ES-I3 (cell line): ENCODE results near the gene ZBTB9.

Experiments
- H3K36me3 ChIP-seq: 2 replicates; pipeline ENCODE4 v1.6.1; 2013; ENCODE audit warnings: mild to moderate bottlenecking, low read length, control low read depth, moderate library complexity; ENCODE audit not compliant: insufficient read depth
- H3K4me1 ChIP-seq: 2 replicates; pipeline ENCODE4 v1.6.1; 2013; ENCODE audit warnings: mild to moderate bottlenecking, control low read depth, low read length; ENCODE audit not compliant: insufficient read depth
- H3K9ac ChIP-seq: 2 replicates; pipeline ENCODE4 v1.6.1; 2013; ENCODE audit warnings: low read depth, mild to moderate bottlenecking, low read length, moderate library complexity
- H3K9me3 ChIP-seq: 2 replicates; pipeline ENCODE4 v1.6.1; 2013; ENCODE audit warnings: mild to moderate bottlenecking, low read length, moderate library complexity; ENCODE audit not compliant: control insufficient read depth, insufficient read depth

ZBTB9 gene

DNA sequence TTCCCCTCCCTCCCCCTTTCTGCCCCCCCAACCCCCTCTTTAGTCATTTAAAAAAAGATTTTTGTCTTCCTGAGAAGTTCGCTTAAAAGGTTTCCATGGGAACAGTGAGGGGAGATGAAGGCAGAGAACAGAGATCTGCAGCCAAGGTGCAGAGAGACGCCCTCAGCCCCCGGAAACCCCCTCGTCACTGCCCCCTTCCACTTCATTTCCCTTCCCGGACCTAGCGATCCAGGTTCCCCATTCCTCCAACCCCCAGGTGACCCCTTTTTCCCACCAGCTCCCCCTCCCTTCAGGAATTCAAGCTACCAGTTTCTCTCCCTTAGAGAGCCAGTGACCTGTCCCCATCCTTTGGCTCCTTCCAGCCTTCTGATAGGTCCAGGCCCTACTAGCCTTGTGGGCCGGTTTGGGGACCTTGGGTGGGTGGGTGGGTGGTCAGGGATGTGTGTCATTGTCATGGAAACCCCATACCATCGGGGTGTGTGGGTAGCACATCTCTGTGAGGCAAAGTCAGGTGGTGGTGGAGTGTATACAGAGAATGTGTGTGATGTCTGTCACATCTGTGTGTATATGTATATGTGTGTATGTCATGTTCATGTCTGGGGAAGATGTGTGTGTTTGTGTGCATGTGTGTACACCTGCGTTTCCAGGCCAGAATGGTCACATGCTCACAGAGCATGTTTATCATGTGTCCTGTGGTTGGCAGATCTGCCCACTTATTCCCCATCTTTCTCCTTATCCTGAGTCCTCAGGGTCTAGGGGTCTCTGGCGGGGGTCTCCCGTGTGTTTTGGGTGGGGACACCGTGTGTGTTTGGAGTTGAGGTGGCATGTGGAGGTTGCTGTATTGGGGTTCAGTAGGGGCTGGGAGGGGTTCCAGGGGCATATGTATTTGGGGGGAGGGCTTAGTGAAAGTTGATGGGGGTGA is 27.5 kb upstream of the ZBTB9 start:
- Histone ChIP-seq H3K4me1 (peaks cover 32% of the 10 kb centered on the region), H3K36me3 (no peaks in the 10 kb centered on the region), H3K9me3 (no peaks in the 10 kb centered on the region), H3K9ac (peak overlapping the region; percentile 8; the same call in 1 of the 2 replicates)

GRCh38 chr6:33427585-33428223 is 26.7 kb upstream of the ZBTB9 start:
- no peaks in the 10 kb centered on the region for H3K9me3 ChIP-seq
- H3K36me3 ChIP-seq = no peaks in the 10 kb centered on the region
- peak overlapping the region; percentile 49; the same call in 1 of the 2 replicates for H3K9ac ChIP-seq
- peaks cover 37% of the 10 kb centered on the region for H3K4me1 ChIP-seq

GRCh38 chr6:33428224-33428965 is 26.0 kb upstream of the ZBTB9 start:
- peak overlapping the region; percentile 51; the same call in 1 of the 2 replicates for H3K9ac ChIP-seq
- no peaks in the 10 kb centered on the region for H3K36me3 ChIP-seq
- H3K4me1 ChIP-seq = peaks cover 44% of the 10 kb centered on the region
- no peaks in the 10 kb centered on the region for H3K9me3 ChIP-seq

DNA sequence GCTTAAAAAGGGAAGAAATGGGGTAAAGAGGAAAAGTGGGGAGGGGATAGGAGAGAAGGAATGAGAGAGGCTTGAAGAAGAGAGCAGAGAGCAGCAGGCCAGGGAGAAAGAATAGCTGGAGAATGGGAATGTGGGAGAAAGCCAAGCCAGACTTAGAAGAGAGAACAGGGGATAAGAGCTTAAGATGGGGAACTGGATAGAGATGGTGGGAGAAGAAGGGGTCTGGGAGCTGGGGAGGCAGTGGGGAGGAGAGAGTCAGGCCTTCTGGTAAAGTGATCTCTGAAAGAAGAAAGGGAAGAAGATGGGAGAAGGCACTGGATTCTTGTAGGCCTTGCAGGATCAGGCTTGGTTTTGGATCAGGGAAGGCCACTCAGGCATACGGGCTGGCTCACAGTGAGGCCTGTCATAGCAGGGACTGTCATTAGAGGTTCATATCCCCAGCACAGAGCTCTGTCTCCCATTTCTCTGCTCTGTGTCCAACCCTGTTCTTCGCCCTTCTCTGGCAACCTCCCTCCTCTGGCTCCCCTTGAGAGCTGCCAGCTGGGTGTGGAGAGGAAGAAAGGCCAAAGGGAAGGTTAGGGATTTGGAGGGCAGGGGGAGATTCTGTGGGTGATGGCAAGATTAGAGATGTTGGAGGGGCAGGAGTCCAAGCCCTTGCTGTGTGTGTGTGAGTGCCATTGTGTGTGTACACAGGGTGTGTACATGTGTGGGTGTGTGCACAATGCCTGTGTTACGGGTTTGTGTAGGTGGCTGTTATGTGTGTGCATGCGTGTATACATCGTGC is 25.2 kb upstream of the ZBTB9 start:
- Histone ChIP-seq H3K9me3 (no peaks in the 10 kb centered on the region), H3K36me3 (no peaks in the 10 kb centered on the region), H3K4me1 (peaks cover 46% of the 10 kb centered on the region), H3K9ac (no peak overlapping the region)

GRCh38 chr6:33429750-33430052 is 24.7 kb upstream of the ZBTB9 start:
- Histone ChIP-seq H3K9ac (no peak overlapping the region), H3K36me3 (no peaks in the 10 kb centered on the region), H3K4me1 (peaks cover 45% of the 10 kb centered on the region), H3K9me3 (no peaks in the 10 kb centered on the region)

DNA sequence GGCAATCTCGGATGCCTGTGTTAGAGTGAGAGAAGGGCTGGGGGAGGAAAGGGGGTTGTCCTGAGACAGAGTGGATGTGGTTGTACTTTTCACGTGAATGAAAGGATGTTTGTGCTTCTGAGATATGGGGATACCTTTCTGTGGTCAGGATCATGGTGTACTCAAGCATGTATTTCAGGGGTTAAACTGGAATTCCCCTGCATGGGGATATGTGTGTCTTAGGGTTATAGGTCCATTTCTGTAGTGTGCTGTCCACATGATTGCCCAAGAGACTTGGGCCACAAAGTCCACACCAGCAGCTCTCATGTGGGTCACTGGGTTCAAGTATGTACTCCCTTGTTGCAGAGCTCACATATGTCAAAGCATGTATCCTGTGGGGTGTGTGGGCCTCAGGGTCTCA is 24.0 kb upstream of the ZBTB9 start:
- Histone ChIP-seq H3K4me1 (peaks cover 44% of the 10 kb centered on the region), H3K36me3 (peaks cover 2% of the 10 kb centered on the region), H3K9ac (no peak overlapping the region), H3K9me3 (no peaks in the 10 kb centered on the region)

- H3K36me3 ChIP-seq = peaks cover 11% of the 10 kb centered on the region
- H3K9me3 ChIP-seq = no peaks in the 10 kb centered on the region
- peak overlapping the region; percentile 63 for H3K9ac ChIP-seq
- peaks cover 44% of the 10 kb centered on the region for H3K4me1 ChIP-seq
Observed at GRCh38 chr6:33430991-33431879, 23.1 kb upstream of the ZBTB9 start.

DNA sequence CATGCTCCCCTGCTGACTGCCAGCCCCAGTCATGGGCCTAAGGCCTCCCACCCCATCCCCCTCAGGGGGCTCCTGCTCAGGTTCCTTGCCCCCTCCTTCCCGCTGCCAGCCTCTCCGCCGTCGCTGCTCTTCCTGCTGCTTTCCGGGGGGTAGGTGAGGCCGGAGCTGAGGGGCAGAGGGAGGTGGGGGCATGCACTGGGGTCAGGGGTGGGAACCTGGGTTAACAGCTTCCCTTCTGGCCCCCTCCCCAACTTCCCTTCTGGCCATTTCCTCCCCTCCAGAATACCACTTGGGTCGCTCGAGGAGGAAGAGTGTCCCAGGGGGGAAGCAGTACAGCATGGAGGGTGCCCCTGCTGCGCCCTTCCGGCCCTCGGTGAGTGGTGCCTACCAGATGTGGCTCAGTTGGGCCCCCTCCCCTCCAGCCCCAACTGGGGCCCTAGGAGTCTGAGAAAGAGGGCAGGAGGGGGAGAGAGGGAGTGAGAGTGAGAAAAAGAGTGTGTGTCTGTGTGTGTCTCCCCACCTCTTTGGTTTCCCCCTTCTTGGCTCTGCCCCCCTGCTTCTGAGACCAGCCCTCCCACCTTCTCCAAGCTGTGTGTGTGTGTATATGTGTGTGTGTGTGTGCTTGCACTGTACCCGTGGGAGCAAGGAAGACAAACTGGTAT is 22.4 kb upstream of the ZBTB9 start:
- H3K36me3 ChIP-seq = peaks cover 17% of the 10 kb centered on the region
- peak overlapping the region; percentile 63 for H3K9ac ChIP-seq
- peaks cover 44% of the 10 kb centered on the region for H3K4me1 ChIP-seq
- no peaks in the 10 kb centered on the region for H3K9me3 ChIP-seq

DNA sequence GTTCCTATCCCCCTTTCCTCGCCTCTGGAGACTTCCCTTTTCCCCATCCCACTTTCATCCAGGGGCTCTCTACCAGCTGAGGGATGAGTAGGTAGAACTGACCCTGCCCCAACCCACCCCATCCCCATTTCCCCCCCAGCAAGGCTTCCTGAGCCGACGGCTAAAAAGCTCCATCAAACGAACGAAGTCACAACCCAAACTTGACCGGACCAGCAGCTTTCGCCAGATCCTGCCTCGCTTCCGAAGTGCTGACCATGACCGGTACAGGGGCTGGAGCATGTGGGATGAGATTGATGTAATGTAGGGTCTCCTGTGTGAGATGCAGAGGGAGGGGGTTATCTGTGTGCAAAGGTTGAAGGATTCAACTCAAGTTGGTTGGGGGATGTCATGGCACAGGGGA is 21.8 kb upstream of the ZBTB9 start:
- H3K36me3 ChIP-seq = peaks cover 20% of the 10 kb centered on the region
- H3K9ac ChIP-seq = peak overlapping the region; percentile 63
- no peaks in the 10 kb centered on the region for H3K9me3 ChIP-seq
- H3K4me1 ChIP-seq = peaks cover 44% of the 10 kb centered on the region

GRCh38 chr6:33433001-33433543 is 21.3 kb upstream of the ZBTB9 start:
- no peaks in the 10 kb centered on the region for H3K9me3 ChIP-seq
- H3K9ac ChIP-seq = peak overlapping the region; percentile 63; the same call in 1 of the 2 replicates
- peaks cover 44% of the 10 kb centered on the region for H3K4me1 ChIP-seq
- H3K36me3 ChIP-seq = peaks cover 22% of the 10 kb centered on the region

- H3K4me1 ChIP-seq = peaks cover 39% of the 10 kb centered on the region
- no peaks in the 10 kb centered on the region for H3K9me3 ChIP-seq
- H3K36me3 ChIP-seq = peaks cover 28% of the 10 kb centered on the region
- peak overlapping the region; percentile 63; the same call in 1 of the 2 replicates for H3K9ac ChIP-seq
Observed at GRCh38 chr6:33433544-33434191, 20.7 kb upstream of the ZBTB9 start.

DNA sequence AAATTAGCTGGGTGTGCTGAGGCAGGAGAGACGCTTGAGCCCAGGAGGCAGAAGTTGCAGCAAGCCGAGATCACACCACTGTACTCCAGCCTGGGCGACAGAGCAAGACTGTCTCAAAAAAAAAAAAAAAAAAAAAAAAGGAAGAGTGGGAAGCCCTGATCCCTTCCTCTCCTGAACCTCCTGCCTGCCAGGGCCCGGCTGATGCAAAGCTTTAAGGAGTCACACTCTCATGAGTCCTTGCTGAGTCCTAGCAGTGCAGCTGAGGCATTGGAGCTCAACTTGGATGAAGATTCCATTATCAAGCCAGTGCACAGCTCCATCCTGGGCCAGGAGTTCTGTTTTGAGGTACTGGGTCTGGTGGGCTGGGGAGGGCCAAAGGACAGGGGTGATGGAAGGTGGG is 19.4 kb upstream of the ZBTB9 start:
- Histone ChIP-seq H3K9me3 (no peaks in the 10 kb centered on the region), H3K9ac (no peak overlapping the region), H3K36me3 (peaks cover 36% of the 10 kb centered on the region), H3K4me1 (peaks cover 30% of the 10 kb centered on the region)
